Breast epithelium (tissue), 3 donors: ENCODE results near the gene KRTAP4-6.

Source experiments
- CTCF ChIP-seq, 3 donors: fragments of 450-650 bp; IDR thresholded peaks; one replicate each; pipeline ENCODE4 v1.5.1; 2016 to 2017; ENCODE audit warnings: antibody characterized with exemption in 3 of 3, mild to moderate bottlenecking in 3 of 3, moderate library complexity in 3 of 3
- POLR2A ChIP-seq: fragments of 450-650 bp; IDR thresholded peaks from one replicate; pipeline ENCODE4 v1.6.1; 2016; ENCODE audit warnings: antibody characterized with exemption, mild to moderate bottlenecking, moderate library complexity

- TF ChIP-seq POLR2A (no peak), CTCF (IDR thresholded peaks at IDR 0.05) (no peak)
Measured at GRCh38 chr17:41177727-41178271, 37.5 kb upstream of the KRTAP4-6 start, which contains the start of gene KRTAP4-2.
